ENCODE measurements around the gene PARD6G. TPM values are rescaled to one million over a fixed set of nuclear protein-coding genes. Genes with fewer than 3 reads are reported as not detected.
A peak's percentile ranks its signal among the peaks of the same experiment; 100 is the strongest.
"Not testable (repeated sequence)": the region's sequence is repeated elsewhere in the genome, so short reads cannot be mapped to it uniquely, and the experiment has no call there.

The PARD6G gene
- total RNA-seq, 2 experiments from 2014 or later: 0.47 to 1.0 TPM

DNA sequence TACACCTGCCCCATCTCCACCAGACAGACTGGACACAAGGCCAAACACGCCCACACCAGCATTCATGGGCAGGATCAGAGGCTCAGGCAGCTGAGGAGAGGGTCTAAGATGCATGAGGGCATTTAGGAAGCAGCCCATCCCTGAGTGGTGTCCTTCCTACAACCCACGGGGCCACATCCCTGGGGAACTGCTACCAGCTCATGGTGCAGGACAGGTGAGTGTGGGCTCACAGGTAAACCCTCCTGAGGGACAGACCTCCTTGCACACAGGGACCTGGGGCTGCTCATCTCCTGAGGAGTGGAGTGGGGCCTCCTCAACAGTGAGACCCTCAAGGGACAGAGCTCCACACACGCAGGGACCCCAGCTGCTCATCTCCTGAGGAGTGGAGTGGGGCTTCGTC lies 14.6 kb downstream of the PARD6G start:
- peaks cover 19% of the 10 kb centered on the region for H3K27me3 Mint-ChIP-seq
- ATAC-seq (ENCODE audit: low read depth) (no peak), DNase-seq (no peak)
- H3K9me3 Mint-ChIP-seq: peaks cover 2% of the 10 kb centered on the region
- no peak overlapping the region for H3K4me3 Mint-ChIP-seq
- H3K27ac Mint-ChIP-seq: no peak overlapping the region
- no peaks in the 10 kb centered on the region for H3K36me3 Mint-ChIP-seq
- POLR2A ChIA-PET: no interaction called here
- no peaks in the 10 kb centered on the region for H3K4me1 Mint-ChIP-seq

DNA sequence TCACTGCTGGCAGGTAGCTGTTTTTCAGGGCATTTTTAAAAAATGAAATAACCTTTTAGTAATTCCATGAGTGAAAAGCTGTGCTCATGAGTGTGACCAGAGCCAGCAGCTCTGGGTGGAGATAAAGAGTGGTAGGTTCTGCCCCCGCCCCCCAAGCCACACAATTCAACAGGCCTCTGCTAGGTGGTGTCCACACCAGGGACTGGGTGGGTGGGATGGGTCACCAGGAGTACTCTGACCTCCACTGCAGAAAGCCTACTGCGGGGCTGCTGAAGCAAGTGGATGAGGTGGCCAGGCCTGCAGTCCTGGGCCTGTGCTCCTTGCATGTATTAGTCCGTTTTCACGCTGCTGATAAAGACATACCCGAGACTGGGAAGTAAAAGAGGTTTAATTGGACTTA lies 15.3 kb downstream of the PARD6G start:
- Mint-ChIP-seq H3K4me1 (no peaks in the 10 kb centered on the region), H3K36me3 (no peaks in the 10 kb centered on the region), H3K9me3 (peaks cover 2% of the 10 kb centered on the region), H3K4me3 (no peak overlapping the region), H3K27ac (no peak overlapping the region), H3K27me3 (peaks cover 21% of the 10 kb centered on the region)
- ATAC-seq (ENCODE audit: low read depth): no peak
- POLR2A ChIA-PET: no interaction called here
- no peak for DNase-seq

GRCh38 chr18:80231616-80232015 lies 15.7 kb downstream of the PARD6G start:
- Mint-ChIP-seq H3K9me3 (peaks cover 2% of the 10 kb centered on the region), H3K27me3 (peaks cover 19% of the 10 kb centered on the region), H3K4me1 (no peaks in the 10 kb centered on the region), H3K27ac (no peak overlapping the region), H3K4me3 (no peak overlapping the region), H3K36me3 (no peaks in the 10 kb centered on the region)
- POLR2A ChIA-PET: no interaction called here
- no peak for ATAC-seq (ENCODE audit: low read depth)
- no peak for DNase-seq

DNA sequence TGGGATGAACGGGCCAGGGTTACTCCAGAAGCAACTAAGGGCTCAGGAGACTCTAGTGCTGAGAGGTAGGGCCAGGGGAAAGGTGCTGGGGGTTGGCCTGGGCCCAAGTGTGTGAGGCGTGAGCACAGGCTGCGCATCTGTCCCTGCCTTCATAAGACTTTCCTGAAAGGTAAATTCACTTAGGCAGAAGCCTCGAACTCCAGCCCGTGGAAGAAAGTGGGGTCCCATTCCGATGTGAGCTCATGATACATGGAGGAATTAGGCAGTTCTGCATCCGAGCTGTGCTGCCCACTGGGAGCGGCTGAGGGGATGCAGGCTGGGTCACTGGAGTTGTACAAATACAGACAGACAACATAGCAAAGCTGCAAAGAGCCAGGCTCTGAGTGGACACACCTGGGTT lies 16.2 kb downstream of the PARD6G start:
- DNase-seq (no peak), ATAC-seq (ENCODE audit: low read depth) (no peak)
- peaks cover 2% of the 10 kb centered on the region for H3K9me3 Mint-ChIP-seq
- no peak overlapping the region for H3K4me3 Mint-ChIP-seq
- no peaks in the 10 kb centered on the region for H3K4me1 Mint-ChIP-seq
- H3K27me3 Mint-ChIP-seq: peaks cover 18% of the 10 kb centered on the region
- POLR2A ChIA-PET: no interaction called here
- no peak overlapping the region for H3K27ac Mint-ChIP-seq
- H3K36me3 Mint-ChIP-seq: no peaks in the 10 kb centered on the region

GRCh38 chr18:80229766-80230745 lies 17.3 kb downstream of the PARD6G start:
- Mint-ChIP-seq H3K9me3 (no peaks in the 10 kb centered on the region), H3K27ac (no peak overlapping the region), H3K27me3 (peaks cover 16% of the 10 kb centered on the region), H3K4me1 (peaks cover 3% of the 10 kb centered on the region), H3K36me3 (no peaks in the 10 kb centered on the region), H3K4me3 (no peak overlapping the region)
- ATAC-seq (ENCODE audit: low read depth): no peak
- no peak for DNase-seq
- POLR2A ChIA-PET: no interaction called here

DNA sequence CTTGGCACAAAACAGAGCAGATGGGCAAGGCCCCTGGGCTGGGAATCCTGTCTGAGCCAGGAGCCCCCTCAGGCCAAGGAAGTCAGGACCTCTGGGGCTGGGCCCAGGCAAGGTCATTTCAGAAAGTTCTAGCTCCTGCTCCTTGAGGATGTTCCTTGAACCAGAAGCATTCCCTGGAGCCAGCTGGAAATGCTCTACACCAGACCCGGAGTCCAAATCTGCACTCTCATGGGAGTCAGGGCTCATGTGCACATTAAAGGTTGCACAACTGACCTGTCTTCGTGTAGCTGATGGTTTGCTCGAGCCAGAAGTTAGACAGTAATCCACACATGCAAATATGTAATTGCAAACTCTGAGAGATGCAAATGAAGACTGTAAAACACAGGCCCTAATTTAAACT lies 18.0 kb downstream of the PARD6G start:
- Mint-ChIP-seq H3K27me3 (peaks cover 11% of the 10 kb centered on the region), H3K27ac (no peak overlapping the region), H3K9me3 (no peaks in the 10 kb centered on the region), H3K4me1 (peaks cover 3% of the 10 kb centered on the region), H3K4me3 (no peak overlapping the region), H3K36me3 (no peaks in the 10 kb centered on the region)
- DNase-seq (no peak), ATAC-seq (ENCODE audit: low read depth) (no peak)
- POLR2A ChIA-PET: no interaction called here

- Mint-ChIP-seq H3K9me3 (no peaks in the 10 kb centered on the region), H3K4me1 (peaks cover 3% of the 10 kb centered on the region), H3K27me3 (peaks cover 11% of the 10 kb centered on the region), H3K27ac (no peak overlapping the region), H3K4me3 (no peak overlapping the region), H3K36me3 (no peaks in the 10 kb centered on the region)
- ATAC-seq (ENCODE audit: low read depth) (no peak), DNase-seq (no peak)
- POLR2A ChIA-PET: no interaction called here
Observed at GRCh38 chr18:80228051-80228848, 19.1 kb downstream of the PARD6G start.

DNA sequence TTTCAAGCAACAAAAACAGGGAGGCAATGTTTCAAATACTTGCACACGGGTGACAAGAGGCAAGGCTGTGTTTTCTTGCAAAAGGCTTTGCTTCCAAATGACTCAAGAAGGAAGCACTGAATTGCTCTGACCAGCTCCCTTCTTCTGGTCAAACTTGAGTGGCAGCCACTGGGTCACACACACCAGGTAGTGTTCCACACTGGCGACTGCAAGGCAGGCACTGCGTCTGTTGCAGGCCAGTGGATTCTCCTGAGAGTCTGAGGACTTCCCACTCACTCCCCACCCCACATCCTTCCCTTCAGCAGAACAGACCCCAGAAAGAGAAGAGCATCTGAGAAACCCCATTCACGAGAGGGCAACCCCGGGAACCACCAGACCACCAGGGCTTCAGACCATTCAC lies 19.8 kb downstream of the PARD6G start:
- H3K36me3 Mint-ChIP-seq: no peaks in the 10 kb centered on the region
- no peak overlapping the region for H3K27ac Mint-ChIP-seq
- peaks cover 13% of the 10 kb centered on the region for H3K27me3 Mint-ChIP-seq
- POLR2A ChIA-PET: no interaction called here
- no peak overlapping the region for H3K4me3 Mint-ChIP-seq
- ATAC-seq (ENCODE audit: low read depth) (no peak), DNase-seq (no peak)
- peaks cover 3% of the 10 kb centered on the region for H3K4me1 Mint-ChIP-seq
- no peaks in the 10 kb centered on the region for H3K9me3 Mint-ChIP-seq

GRCh38 chr18:80225685-80226084 lies 21.6 kb downstream of the PARD6G start:
- peaks cover 19% of the 10 kb centered on the region for H3K27me3 Mint-ChIP-seq
- no peak overlapping the region for H3K4me3 Mint-ChIP-seq
- POLR2A ChIA-PET: interaction anchor here (0.6 kb wide), 1 partner anchor 71 kb away, joined by 5 read pairs; no protein-coding TSS in a partner anchor
- no peak overlapping the region for H3K27ac Mint-ChIP-seq
- peaks cover 2% of the 10 kb centered on the region for H3K9me3 Mint-ChIP-seq
- no peak for ATAC-seq (ENCODE audit: low read depth)
- no peaks in the 10 kb centered on the region for H3K36me3 Mint-ChIP-seq
- H3K4me1 Mint-ChIP-seq: peaks cover 3% of the 10 kb centered on the region
- DNase-seq: no peak

DNA sequence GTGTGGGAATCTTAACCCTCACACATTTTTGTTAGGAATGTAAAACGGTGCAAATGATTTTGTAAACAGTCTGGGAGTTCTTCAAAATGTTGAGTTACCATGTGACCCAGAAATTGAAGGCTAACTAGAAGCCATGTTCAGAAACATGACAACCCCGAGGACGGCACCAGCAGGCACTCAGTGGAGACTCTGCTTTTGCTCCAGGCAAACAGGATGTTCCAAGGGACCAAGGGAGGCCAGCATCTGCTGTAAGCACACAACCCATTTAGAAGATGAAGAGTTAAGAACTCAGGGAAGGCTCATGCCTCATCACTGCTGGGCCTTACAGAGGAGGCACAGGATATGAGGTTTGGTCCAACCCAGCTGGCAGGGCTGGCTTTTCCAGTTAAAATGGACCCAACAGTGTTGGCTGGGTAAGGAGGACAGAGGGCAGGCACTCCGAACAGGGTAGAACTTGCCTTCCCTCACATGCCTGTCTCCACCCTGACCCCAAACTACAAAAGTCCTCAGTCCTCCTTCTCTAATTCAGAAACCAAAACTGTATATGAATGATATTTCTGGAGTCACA lies 23.6 kb downstream of the PARD6G start:
- ATAC-seq (ENCODE audit: low read depth): no peak
- POLR2A ChIA-PET: no interaction called here
- Mint-ChIP-seq H3K9me3 (peaks cover 2% of the 10 kb centered on the region), H3K27ac (no peak overlapping the region), H3K4me1 (peaks cover 3% of the 10 kb centered on the region), H3K27me3 (peaks cover 22% of the 10 kb centered on the region), H3K4me3 (no peak overlapping the region), H3K36me3 (no peaks in the 10 kb centered on the region)
- no peak for DNase-seq

DNA sequence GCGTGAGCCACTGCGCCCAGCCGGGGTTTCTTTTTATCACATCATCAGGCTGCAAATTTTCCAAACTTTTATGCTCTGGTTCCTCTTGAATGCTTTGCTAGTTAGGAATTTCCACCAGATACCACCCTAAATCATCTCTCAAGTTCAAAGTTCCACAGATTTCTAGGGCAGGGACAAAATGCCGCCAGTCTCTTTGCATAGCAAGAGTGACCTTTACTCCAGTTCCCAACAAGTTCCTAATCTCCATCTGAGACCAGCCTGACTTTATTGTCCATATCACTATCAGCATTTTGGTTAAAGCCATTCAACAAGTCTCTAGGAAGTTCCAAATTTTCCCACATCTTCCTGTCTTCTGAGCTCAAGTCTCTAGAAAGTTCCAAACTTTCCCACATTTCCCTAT lies 27.8 kb downstream of the PARD6G start:
- H3K4me3 Mint-ChIP-seq; H3K27ac Mint-ChIP-seq; DNase-seq; POLR2A ChIA-PET; ATAC-seq (ENCODE audit: low read depth); H3K9me3 Mint-ChIP-seq; H3K4me1 Mint-ChIP-seq; H3K36me3 Mint-ChIP-seq: not testable (repeated sequence)
- peaks cover 18% of the 10 kb centered on the region for H3K27me3 Mint-ChIP-seq

GRCh38 chr18:80218341-80219227 lies 28.7 kb downstream of the PARD6G start:
- Mint-ChIP-seq H3K27ac (no peak overlapping the region), H3K9me3 (peaks cover 4% of the 10 kb centered on the region), H3K4me3 (no peak overlapping the region), H3K4me1 (no peaks in the 10 kb centered on the region), H3K27me3 (peaks cover 22% of the 10 kb centered on the region), H3K36me3 (no peaks in the 10 kb centered on the region)
- DNase-seq (no peak), ATAC-seq (ENCODE audit: low read depth) (no peak)
- POLR2A ChIA-PET: no interaction called here

DNA sequence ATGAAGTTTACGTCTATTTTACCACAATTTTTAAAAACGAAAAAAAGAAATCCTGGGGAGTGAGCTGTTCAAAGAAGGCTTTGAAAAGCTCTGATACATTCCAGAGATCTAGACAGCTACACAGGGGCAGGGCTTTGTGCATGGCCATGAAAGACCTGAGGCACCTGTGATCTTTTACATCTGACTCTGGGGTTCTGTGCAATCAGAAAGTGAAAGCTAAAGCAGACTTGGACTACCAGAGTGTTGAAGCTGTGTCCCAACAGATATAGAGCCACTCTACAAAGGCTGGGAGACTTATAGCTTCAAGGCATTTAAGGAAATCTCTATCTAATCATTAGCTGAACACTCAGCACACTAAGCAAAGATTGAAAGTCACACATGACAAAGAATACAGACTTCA lies 34.1 kb downstream of the PARD6G start:
- Mint-ChIP-seq H3K9me3 (peaks cover 3% of the 10 kb centered on the region), H3K4me3 (peak overlapping the region; percentile 19), H3K36me3 (no peaks in the 10 kb centered on the region), H3K27me3 (peaks cover 29% of the 10 kb centered on the region), H3K27ac (peak overlapping the region; percentile 56), H3K4me1 (peaks cover 2% of the 10 kb centered on the region)
- POLR2A ChIA-PET: no interaction called here
- DNase-seq (no peak), ATAC-seq (ENCODE audit: low read depth) (no peak)
